ENCODE data around the gene BICC1. TPM values are rescaled to one million over a fixed set of nuclear protein-coding genes. Genes with fewer than 3 reads are reported as not detected.

BICC1 gene
- total RNA-seq, 4 donors from 2014 or later, result 9.3 to 20.8 (median 12.5) TPM

DNA sequence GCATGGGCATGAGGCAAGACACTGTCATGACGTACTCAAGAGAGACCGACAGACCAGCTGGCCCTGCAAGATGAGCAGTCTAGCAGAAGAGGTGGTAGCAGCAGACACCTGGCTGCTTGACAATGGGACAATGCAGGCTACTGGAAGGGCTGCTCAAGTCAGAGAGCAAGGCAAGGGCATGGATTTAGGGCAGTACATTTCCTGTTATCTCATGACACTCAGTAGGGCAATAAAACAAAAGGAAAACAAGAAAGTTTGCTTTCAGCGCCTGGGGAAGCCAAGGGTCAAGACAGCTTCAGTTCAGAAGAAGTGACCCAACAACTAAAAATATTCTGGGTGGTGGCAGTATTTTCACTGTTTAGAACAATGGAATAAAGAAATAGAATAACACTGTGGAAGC is 332.0 kb downstream of the BICC1 start:
- TF ChIP-seq, protein P1, sequence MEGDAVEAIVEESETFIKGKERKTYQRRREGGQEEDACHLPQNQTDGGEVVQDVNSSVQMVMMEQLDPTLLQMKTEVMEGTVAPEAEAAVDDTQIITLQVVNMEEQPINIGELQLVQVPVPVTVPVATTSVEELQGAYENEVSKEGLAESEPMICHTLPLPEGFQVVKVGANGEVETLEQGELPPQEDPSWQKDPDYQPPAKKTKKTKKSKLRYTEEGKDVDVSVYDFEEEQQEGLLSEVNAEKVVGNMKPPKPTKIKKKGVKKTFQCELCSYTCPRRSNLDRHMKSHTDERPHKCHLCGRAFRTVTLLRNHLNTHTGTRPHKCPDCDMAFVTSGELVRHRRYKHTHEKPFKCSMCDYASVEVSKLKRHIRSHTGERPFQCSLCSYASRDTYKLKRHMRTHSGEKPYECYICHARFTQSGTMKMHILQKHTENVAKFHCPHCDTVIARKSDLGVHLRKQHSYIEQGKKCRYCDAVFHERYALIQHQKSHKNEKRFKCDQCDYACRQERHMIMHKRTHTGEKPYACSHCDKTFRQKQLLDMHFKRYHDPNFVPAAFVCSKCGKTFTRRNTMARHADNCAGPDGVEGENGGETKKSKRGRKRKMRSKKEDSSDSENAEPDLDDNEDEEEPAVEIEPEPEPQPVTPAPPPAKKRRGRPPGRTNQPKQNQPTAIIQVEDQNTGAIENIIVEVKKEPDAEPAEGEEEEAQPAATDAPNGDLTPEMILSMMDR (IDR thresholded peaks at IDR 0.05), result no peak
- no peak for TF ChIP-seq POLR2A (IDR thresholded peaks at IDR 0.05)
- H3K27ac ChIP-seq, result no peak overlapping the region
- 85 to 88% methylated on average over 3 of the region's 3 CpGs for WGBS, 2 donors
- H3K9me3 ChIP-seq, result no peaks in the 10 kb centered on the region
- DNase-seq, result no peak
- no peaks in the 10 kb centered on the region for H3K36me3 ChIP-seq
- no peaks in the 10 kb centered on the region for H3K27me3 ChIP-seq
- H3K4me3 ChIP-seq (replicated peaks in 1 of 3), result no peak overlapping the region
- H3K4me1 ChIP-seq, result no peaks in the 10 kb centered on the region
- intact Hi-C loops (cut with DNase I), result no loop called here

GRCh38 chr10:58846856-58847255 is 334.2 kb downstream of the BICC1 start:
- H3K27me3 ChIP-seq, result no peaks in the 10 kb centered on the region
- TF ChIP-seq, protein P1 (IDR thresholded peaks at IDR 0.05), result no peak
- no peak for TF ChIP-seq POLR2A (IDR thresholded peaks at IDR 0.05)
- WGBS, 2 donors, result 91% methylated on average over 3 of the region's 3 CpGs
- H3K9me3 ChIP-seq, result no peaks in the 10 kb centered on the region
- H3K4me3 ChIP-seq (replicated peaks in 1 of 3), result no peak overlapping the region
- H3K4me1 ChIP-seq, result no peaks in the 10 kb centered on the region
- no peak overlapping the region for H3K27ac ChIP-seq
- no peak for DNase-seq
- intact Hi-C loops (cut with DNase I), result no loop called here
- no peaks in the 10 kb centered on the region for H3K36me3 ChIP-seq

DNA sequence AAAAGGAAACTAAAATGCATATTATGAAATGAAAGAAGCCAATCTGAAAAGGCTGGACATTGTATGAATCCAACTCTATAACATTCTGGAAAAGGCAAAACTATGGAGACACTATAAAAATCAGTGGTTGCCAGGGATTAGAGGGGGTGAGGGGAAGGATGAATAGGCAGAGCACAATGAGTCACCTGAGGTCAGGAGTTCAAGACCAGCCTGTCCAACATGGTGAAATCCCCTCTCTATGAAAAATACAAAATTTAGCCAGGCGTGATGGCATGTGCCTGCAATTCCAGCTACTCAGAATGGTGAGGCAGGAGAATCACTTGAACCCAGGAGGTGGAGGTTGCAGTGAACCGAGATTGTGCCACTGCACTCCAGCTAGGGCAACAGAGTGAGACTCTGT is 338.9 kb downstream of the BICC1 start:
- no peak overlapping the region for H3K4me3 ChIP-seq (replicated peaks in 1 of 3)
- WGBS, 2 donors, result 76 to 78% methylated on average over 2 of the region's 2 CpGs
- no peaks in the 10 kb centered on the region for H3K9me3 ChIP-seq
- no peak for DNase-seq
- intact Hi-C loops (cut with DNase I), result no loop called here
- peaks cover 10 to 25% of the 10 kb centered on the region in 2 donors for H3K4me1 ChIP-seq
- TF ChIP-seq POLR2A (IDR thresholded peaks at IDR 0.05), result no peak
- TF ChIP-seq, protein P1 (IDR thresholded peaks at IDR 0.05), result no peak
- H3K27me3 ChIP-seq, result no peaks in the 10 kb centered on the region
- H3K27ac ChIP-seq, result no peak overlapping the region
- H3K36me3 ChIP-seq, result no peaks in the 10 kb centered on the region

GRCh38 chr10:58853668-58854067 is 341.0 kb downstream of the BICC1 start:
- no peak overlapping the region for H3K4me3 ChIP-seq (replicated peaks in 1 of 3)
- H3K27ac ChIP-seq, result no peak overlapping the region
- TF ChIP-seq, protein P1 (IDR thresholded peaks at IDR 0.05), result no peak
- DNase-seq, result no peak
- H3K27me3 ChIP-seq, result no peaks in the 10 kb centered on the region
- H3K36me3 ChIP-seq, result no peaks in the 10 kb centered on the region
- intact Hi-C loops (cut with DNase I), result no loop called here
- WGBS, 2 donors, result 67 to 68% methylated on average over 2 of the region's 2 CpGs
- no peaks in the 10 kb centered on the region for H3K9me3 ChIP-seq
- H3K4me1 ChIP-seq, result peaks cover 19 to 34% of the 10 kb centered on the region in 2 donors

- Histone ChIP-seq H3K4me1 (peaks cover 19 to 34% of the 10 kb centered on the region in 2 donors), H3K9me3 (no peaks in the 10 kb centered on the region), H3K4me3 (replicated peaks in 1 of 3) (no peak overlapping the region), H3K27ac (peak overlapping the region in 1 of 3 donors; percentile 55), H3K36me3 (no peaks in the 10 kb centered on the region), H3K27me3 (no peaks in the 10 kb centered on the region)
- DNase-seq, result no peak
- TF ChIP-seq, protein P1 (IDR thresholded peaks at IDR 0.05), result no peak
- no peak for TF ChIP-seq POLR2A (IDR thresholded peaks at IDR 0.05)
- 68 to 70% methylated on average over 2 of the region's 2 CpGs for WGBS, 2 donors
- intact Hi-C loops (cut with DNase I), result no loop called here
These were observed 342.1 kb downstream of the BICC1 start for GRCh38 chr10:58854811-58855210.

All from thyroid gland (tissue), 4 donors.